SH-SY5Y (cell line): ENCODE data around the gene SPPL3.

ENCODE experiments used
- GATA2 ChIP-seq: IDR thresholded peaks from 2 replicates; pipeline ENCODE4 v1.6.1; 2011; ENCODE audit warnings: mild to moderate bottlenecking, low read depth, low read length
- GATA3 ChIP-seq: IDR thresholded peaks from 2 replicates; pipeline ENCODE4 v1.6.1; 2011; ENCODE audit warnings: low read depth, mild to moderate bottlenecking, low read length, moderate library complexity

GRCh38 chr12:120831648-120832267 is 72.4 kb downstream of the SPPL3 start:
- TF ChIP-seq GATA2: peak; percentile 28; the same call in 1 of the 2 replicates
- 0 out of 2 replicates have a peak, but pooled peaks have one; percentile 20 for TF ChIP-seq GATA3
